Astrocyte of the hippocampus (primary cell): ENCODE measurements around the gene VPS33A.
"Not testable (repeated sequence)": the region's sequence is repeated elsewhere in the genome, so short reads cannot be mapped to it uniquely, and the experiment has no call there.

Experiments
- DNase-seq: peaks from one replicate; pipeline ENCODE4 v3.0.0; 2011; ENCODE audit warnings: low read depth, low spot score

VPS33A gene

DNA sequence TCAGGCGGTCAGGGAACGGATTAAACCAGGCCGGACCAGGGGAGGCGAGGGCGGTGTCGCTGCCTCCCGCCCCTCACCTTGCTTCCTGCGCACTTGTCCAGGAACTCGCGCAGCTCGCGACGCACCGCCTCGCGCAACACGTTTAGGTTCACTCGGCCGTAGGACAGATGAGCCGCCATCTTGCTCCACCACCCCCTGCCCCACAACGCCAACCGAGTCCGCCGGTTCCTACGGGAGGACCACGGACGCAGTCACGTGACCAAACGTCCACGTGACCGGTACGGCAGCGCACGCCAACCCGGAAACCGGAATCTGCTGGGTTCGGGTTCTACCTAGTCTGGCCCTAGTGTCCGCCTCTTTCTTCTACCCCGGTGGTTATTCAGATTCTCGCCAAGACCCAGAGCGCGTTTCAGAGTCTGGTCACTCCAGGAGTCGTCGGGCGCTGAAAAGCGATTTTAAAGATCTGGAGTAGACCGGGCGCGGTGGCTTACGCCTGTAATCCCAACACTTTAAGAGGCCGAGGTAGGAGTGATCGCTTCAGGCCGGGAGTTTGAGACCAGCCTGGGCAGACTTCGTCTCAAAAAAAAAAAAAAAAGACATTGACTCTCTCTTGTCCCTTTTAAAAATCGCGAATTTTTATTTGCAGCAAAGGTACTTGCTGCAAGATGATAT, at the start of gene VPS33A:
Gene VPS33A, minus strand, starts transcription at position 265 of the 672 bp plus-strand sequence. Its CDS starts 86 bp downstream, at position 179.
- peak; percentile 100 for DNase-seq

GRCh38 chr12:122312926-122313325, 46.6 kb upstream of the VPS33A start:
- peak; percentile 83 for DNase-seq

DNA sequence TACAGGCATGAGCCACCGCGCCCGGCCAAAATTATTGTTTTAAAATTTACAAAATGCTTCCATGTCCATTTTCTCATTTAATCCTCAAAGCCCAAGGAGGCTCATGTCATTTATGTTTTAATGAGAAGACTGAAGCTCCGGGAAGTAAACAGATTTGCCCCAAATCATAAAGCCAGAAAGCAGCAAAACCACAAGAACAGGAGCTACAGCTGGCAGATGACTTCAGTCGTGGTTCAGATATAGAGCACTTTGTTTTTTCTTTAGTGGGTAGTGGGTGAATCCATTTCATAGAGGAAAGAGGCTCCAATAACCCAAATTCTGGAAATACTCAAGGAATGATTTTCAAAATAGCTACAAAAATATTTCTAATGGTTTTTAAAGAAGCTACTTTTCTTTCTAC, 45.4 kb upstream of the VPS33A start:
- DNase-seq, result no peak

DNA sequence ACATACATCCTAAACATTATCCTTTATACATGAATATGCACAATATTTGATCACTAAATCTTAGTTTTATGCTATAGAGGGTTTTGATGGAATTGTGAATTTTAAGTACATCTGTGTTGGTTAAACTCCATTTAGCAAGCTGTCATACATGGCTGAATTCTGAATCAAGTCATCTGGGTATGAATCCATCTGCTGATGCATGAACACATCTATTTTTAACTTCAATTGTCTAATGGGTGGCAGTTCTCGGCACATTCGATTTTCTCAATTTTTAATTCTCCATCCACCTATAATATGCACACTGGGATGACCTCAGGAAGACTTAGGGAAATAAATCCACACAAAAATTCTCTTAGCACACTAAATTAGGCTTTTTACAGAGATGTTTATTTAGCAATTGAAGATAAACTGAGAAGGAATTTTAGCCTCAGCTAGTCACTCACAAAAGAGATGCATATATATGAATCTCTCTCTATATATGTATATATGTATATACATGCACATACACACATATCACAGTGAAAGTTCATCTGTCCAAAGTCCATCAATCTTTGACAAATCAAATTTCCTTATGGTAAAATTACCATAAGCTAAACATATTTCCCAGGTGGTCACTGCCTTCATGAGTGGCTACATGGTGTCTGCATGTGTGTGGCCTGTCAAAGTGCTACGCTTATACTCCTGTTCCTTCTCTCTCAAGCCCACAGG, 44.5 kb upstream of the VPS33A start:
- no peak for DNase-seq

DNA sequence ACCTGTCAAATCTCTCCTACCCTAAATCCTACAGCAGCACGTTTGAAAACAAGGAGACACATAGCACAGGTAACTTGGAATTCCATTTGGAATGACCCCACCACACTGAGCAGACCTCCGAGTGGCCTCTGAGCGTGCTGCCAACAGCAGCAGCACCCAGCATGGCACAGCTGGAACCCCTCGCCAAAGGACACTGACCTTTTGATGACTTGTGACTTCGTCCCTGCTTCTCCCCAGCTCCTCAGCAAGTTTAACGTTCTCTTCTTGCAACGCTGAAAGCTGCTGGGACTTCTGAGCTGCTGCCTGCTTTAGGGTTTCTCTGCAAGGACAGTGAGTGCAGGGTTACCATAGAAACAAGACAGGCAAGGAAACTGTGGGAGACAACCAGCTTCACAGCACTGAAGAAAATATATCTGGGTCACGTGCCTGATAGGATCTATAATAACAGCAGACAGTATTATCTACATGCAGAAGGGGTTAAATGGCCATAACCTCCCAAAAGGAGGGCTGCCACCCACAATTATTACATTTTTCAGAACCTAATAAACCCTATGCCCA, 43.3 kb upstream of the VPS33A start:
- DNase-seq, result no peak

GRCh38 chr12:122308811-122309210, 42.5 kb upstream of the VPS33A start:
- DNase-seq, result peak; percentile 31

DNA sequence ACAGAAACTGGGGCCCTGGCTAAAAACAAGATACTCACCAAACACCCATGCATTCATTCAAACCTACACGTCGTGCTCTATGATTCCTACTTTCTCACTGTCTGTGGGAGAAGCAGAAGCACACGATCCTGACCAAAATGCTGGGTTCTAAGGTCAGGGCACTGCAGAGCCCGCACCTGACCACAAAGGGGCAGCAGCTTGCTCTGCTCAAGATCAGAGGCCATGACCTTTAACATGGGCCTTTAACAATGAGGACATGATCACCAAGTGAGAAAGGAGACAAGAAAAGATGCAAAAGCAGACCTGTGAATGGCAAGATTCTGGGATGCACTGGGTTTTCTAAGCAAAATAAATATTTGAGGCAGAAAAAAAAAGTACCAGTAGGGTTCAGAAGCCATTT, 40.1 kb upstream of the VPS33A start:
- no peak for DNase-seq

- no peak for DNase-seq
Measured at GRCh38 chr12:122304924-122305323, 38.6 kb upstream of the VPS33A start.

- no peak for DNase-seq
Measured at GRCh38 chr12:122303068-122303467, 36.8 kb upstream of the VPS33A start.

- DNase-seq, result no peak
Measured at GRCh38 chr12:122298071-122298748, 31.9 kb upstream of the VPS33A start.

DNA sequence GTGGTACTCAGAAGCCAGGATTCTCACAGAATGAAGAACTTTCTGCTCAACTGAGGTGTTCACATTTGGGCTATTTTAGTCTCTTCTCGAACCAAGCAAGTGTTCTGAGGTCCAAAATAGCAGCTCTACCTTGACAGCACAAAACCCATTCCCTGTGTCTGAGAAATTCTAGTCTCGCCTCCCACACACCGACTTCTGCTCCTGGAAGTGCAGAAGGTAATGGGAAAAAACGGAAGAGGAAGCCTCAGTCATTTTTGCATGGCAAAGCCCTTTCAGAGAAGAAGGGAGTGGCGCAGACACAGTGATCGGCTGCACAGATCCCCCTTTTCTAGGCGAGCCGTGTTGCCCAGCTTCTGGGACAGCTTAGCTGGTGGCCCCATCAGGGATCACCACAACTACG, 31.2 kb upstream of the VPS33A start:
- no peak for DNase-seq

- DNase-seq, result no peak
Measured at GRCh38 chr12:122295877-122296276, 29.6 kb upstream of the VPS33A start.

GRCh38 chr12:122293081-122293480, 26.8 kb upstream of the VPS33A start:
- DNase-seq, result no peak

- no peak for DNase-seq
Measured at GRCh38 chr12:122291431-122291830, 25.1 kb upstream of the VPS33A start.

- no peak for DNase-seq
Measured at GRCh38 chr12:122283680-122284079, 17.4 kb upstream of the VPS33A start.

GRCh38 chr12:122282061-122282460, 15.8 kb upstream of the VPS33A start:
- peak; percentile 83 for DNase-seq

DNA sequence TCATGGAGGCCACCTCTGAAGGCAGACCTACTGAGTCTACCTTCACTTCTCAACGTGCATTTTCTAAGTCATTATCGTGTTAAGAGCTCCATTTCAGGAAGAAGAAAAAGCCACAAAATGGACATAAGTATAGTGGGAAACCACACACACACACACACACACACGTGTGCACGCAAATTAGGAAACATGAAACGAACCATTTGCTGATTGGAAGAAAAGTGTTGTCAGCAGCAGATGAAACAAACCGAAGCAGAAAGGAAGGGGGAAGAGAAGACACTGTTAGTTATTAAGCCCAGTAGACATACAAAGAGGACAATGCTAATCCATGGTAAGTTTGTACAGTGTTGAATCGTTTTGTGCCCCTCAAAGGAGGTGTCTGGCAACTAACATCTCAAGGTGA, 9.9 kb upstream of the VPS33A start:
- DNase-seq, result no peak

GRCh38 chr12:122275459-122275858, 9.2 kb upstream of the VPS33A start:
- no peak for DNase-seq

GRCh38 chr12:122265886-122266229, 436 bp downstream of the VPS33A start:
- no peak for DNase-seq

GRCh38 chr12:122265476-122265875, 818 bp downstream of the VPS33A start:
- DNase-seq, result no peak

DNA sequence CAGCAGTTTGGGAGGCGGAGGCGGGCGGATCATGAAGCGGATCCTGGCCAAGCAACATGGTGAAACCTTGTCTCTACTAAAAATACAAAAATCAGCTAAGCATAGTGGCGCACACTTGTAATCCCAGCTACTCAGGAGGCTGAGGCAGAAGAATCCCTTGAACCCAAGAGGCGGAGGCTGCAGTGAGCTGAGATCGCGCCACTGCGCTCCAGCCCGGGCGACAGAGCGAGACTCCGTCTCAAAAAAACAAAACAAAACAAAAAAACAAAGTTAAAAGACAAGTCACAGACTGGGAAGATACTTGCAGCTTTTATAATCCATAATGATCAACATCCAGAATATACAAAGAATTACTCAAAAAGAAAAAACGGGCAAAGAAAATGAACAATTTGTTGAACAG, 5.6 kb downstream of the VPS33A start:
- DNase-seq, result not testable (repeated sequence)

DNA sequence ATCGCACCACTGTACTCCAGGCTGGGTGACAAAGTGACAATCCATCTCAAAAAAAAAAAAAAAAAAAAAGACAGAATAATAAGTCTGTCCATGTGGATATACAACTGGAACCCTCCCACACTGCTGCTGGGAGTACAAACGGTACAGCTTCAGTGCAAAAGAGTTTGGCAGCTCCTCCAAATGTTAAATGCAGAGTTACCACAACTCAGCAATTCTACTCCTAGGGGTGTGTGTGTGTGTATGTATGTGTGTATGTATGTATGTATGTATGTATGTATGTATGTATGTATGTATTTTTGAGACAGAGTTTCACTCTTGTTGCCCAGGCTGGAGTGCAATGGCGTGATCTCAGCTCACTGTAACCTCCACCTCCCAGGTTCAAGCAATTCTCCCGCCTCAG, 7.4 kb downstream of the VPS33A start:
- DNase-seq, result not testable (repeated sequence)

- DNase-seq, result not testable (repeated sequence)
Measured at GRCh38 chr12:122258462-122258861, 7.8 kb downstream of the VPS33A start.
